Activated naive CD4-positive, alpha-beta T cell treated with anti-CD3 and anti-CD28 coated beads for 36 hours (primary cell): ENCODE measurements around the gene XRCC3. TPM values are rescaled to one million over a fixed set of nuclear protein-coding genes. Genes with fewer than 3 reads are reported as not detected.

Source experiments
- CTCF ChIA-PET: fragments of 350-600 bp; sonication (Branson Sonifier 250); formaldehyde crosslinking; loops from one replicate; lab custom pipeline; 2021; ENCODE audit warnings: antibody characterized with exemption; lab: Charles Lee
- DNase-seq: peaks from one replicate; pipeline ENCODE4 v3.0.0-alpha.2; 2020
- H3K27ac Mint-ChIP-seq: one replicate; pipeline ENCODE4 v1.8.0; 2021; ENCODE audit warnings: mild to moderate bottlenecking, mixed read lengths
- H3K27me3 Mint-ChIP-seq: one replicate; pipeline ENCODE4 v1.8.0; 2021; ENCODE audit warnings: low read depth, mixed read lengths
- H3K36me3 Mint-ChIP-seq: one replicate; pipeline ENCODE4 v1.8.0; 2021; ENCODE audit warnings: low read depth, mixed read lengths
- H3K4me1 Mint-ChIP-seq: one replicate; pipeline ENCODE4 v1.8.0; 2021; ENCODE audit warnings: low read depth, mixed read lengths
- H3K4me3 Mint-ChIP-seq: one replicate; pipeline ENCODE4 v1.8.0; 2021; ENCODE audit warnings: mild to moderate bottlenecking, moderate library complexity, mixed read lengths
- H3K9me3 Mint-ChIP-seq: one replicate; pipeline ENCODE4 v1.8.0; 2021; ENCODE audit warnings: mixed read lengths
- intact Hi-C: fragments of 100-400 bp; cut with micrococcal nuclease; formaldehyde crosslinking; loops from one replicate; pipeline ENCODE4 v1.15.1; 2023
- total RNA-seq, 2 experiments: library from RNA; stranded (reverse); gene quantifications; one replicate each; pipeline ENCODE4 v1.2.3, GENCODE V29; 2021

The XRCC3 gene
- total RNA-seq, 2 experiments from 2014 or later: 49.0 to 50.4 TPM

- H3K36me3 Mint-ChIP-seq: peaks cover 3% of the 10 kb centered on the region
- no peak for DNase-seq
- no peaks in the 10 kb centered on the region for H3K4me1 Mint-ChIP-seq
- no peaks in the 10 kb centered on the region for H3K9me3 Mint-ChIP-seq
- H3K4me3 Mint-ChIP-seq: no peak overlapping the region
- CTCF ChIA-PET: interaction anchor here (1.3 kb wide), 1 partner anchor 164 kb away, joined by 5 read pairs; no protein-coding TSS in a partner anchor
- no peaks in the 10 kb centered on the region for H3K27me3 Mint-ChIP-seq
- intact Hi-C loops: no loop called here
- H3K27ac Mint-ChIP-seq: no peak overlapping the region
Measured at GRCh38 chr14:103736546-103737431, 21.5 kb upstream of the XRCC3 start.

GRCh38 chr14:103735815-103736545 lies 20.7 kb upstream of the XRCC3 start:
- no peaks in the 10 kb centered on the region for H3K4me1 Mint-ChIP-seq
- peaks cover 3% of the 10 kb centered on the region for H3K36me3 Mint-ChIP-seq
- no peak for DNase-seq
- no peaks in the 10 kb centered on the region for H3K27me3 Mint-ChIP-seq
- no peak overlapping the region for H3K4me3 Mint-ChIP-seq
- H3K9me3 Mint-ChIP-seq: no peaks in the 10 kb centered on the region
- CTCF ChIA-PET: interaction anchor here (0.5 to 1.3 kb wide), 2 partner anchors 165 to 179 kb away, joined by 4 to 5 read pairs; no protein-coding TSS in a partner anchor
- intact Hi-C loops: no loop called here
- no peak overlapping the region for H3K27ac Mint-ChIP-seq

- no peaks in the 10 kb centered on the region for H3K4me1 Mint-ChIP-seq
Measured at GRCh38 chr14:103735439-103735814, 20.2 kb upstream of the XRCC3 start.

GRCh38 chr14:103735022-103735421 lies 19.8 kb upstream of the XRCC3 start:
- Mint-ChIP-seq H3K27ac (no peak overlapping the region), H3K36me3 (peaks cover 3% of the 10 kb centered on the region), H3K9me3 (no peaks in the 10 kb centered on the region), H3K27me3 (no peaks in the 10 kb centered on the region), H3K4me1 (no peaks in the 10 kb centered on the region), H3K4me3 (no peak overlapping the region)
- CTCF ChIA-PET: no interaction called here
- DNase-seq: no peak
- intact Hi-C loops: no loop called here

More at GRCh38 chr14:103735439-103735814, 20.2 kb upstream of the XRCC3 start:
- Mint-ChIP-seq H3K27me3 (no peaks in the 10 kb centered on the region), H3K4me3 (no peak overlapping the region), H3K9me3 (no peaks in the 10 kb centered on the region), H3K27ac (no peak overlapping the region), H3K36me3 (peaks cover 3% of the 10 kb centered on the region)
- intact Hi-C loops: no loop called here
- DNase-seq: no peak
- CTCF ChIA-PET: interaction anchor here (0.5 kb wide), 1 partner anchor 179 kb away, joined by 4 read pairs; no protein-coding TSS in a partner anchor

GRCh38 chr14:103734081-103734888 lies 19.0 kb upstream of the XRCC3 start:
- H3K4me1 Mint-ChIP-seq: no peaks in the 10 kb centered on the region
- no peak overlapping the region for H3K4me3 Mint-ChIP-seq
- CTCF ChIA-PET: interaction anchor here (0.6 kb wide), 1 partner anchor 115 kb away, joined by 3 read pairs; no protein-coding TSS in a partner anchor
- H3K9me3 Mint-ChIP-seq: no peaks in the 10 kb centered on the region
- H3K36me3 Mint-ChIP-seq: peaks cover 2% of the 10 kb centered on the region
- H3K27me3 Mint-ChIP-seq: no peaks in the 10 kb centered on the region
- intact Hi-C loops: no loop called here
- no peak overlapping the region for H3K27ac Mint-ChIP-seq
- DNase-seq: no peak

GRCh38 chr14:103733651-103734050 lies 18.4 kb upstream of the XRCC3 start:
- peaks cover 2% of the 10 kb centered on the region for H3K36me3 Mint-ChIP-seq
- H3K4me3 Mint-ChIP-seq: no peak overlapping the region
- H3K27ac Mint-ChIP-seq: no peak overlapping the region
- CTCF ChIA-PET: no interaction called here
- no peaks in the 10 kb centered on the region for H3K4me1 Mint-ChIP-seq
- DNase-seq: no peak
- intact Hi-C loops: no loop called here
- H3K27me3 Mint-ChIP-seq: no peaks in the 10 kb centered on the region
- H3K9me3 Mint-ChIP-seq: no peaks in the 10 kb centered on the region

- no peaks in the 10 kb centered on the region for H3K9me3 Mint-ChIP-seq
- no peaks in the 10 kb centered on the region for H3K4me1 Mint-ChIP-seq
- H3K27ac Mint-ChIP-seq: no peak overlapping the region
- no peaks in the 10 kb centered on the region for H3K27me3 Mint-ChIP-seq
- no peak overlapping the region for H3K4me3 Mint-ChIP-seq
- intact Hi-C loops: no loop called here
- H3K36me3 Mint-ChIP-seq: peaks cover 2% of the 10 kb centered on the region
- DNase-seq: no peak
- CTCF ChIA-PET: no interaction called here
Measured at GRCh38 chr14:103732868-103733620, 17.8 kb upstream of the XRCC3 start.

GRCh38 chr14:103731916-103732867 lies 16.9 kb upstream of the XRCC3 start:
- DNase-seq: no peak
- no peak overlapping the region for H3K4me3 Mint-ChIP-seq
- peaks cover 2% of the 10 kb centered on the region for H3K36me3 Mint-ChIP-seq
- H3K27me3 Mint-ChIP-seq: no peaks in the 10 kb centered on the region
- CTCF ChIA-PET: no interaction called here
- H3K4me1 Mint-ChIP-seq: no peaks in the 10 kb centered on the region
- no peak overlapping the region for H3K27ac Mint-ChIP-seq
- intact Hi-C loops: no loop called here
- no peaks in the 10 kb centered on the region for H3K9me3 Mint-ChIP-seq

GRCh38 chr14:103731481-103731880 lies 16.2 kb upstream of the XRCC3 start:
- Mint-ChIP-seq H3K4me3 (no peak overlapping the region), H3K27ac (no peak overlapping the region), H3K36me3 (peaks cover 2% of the 10 kb centered on the region), H3K27me3 (no peaks in the 10 kb centered on the region), H3K9me3 (no peaks in the 10 kb centered on the region), H3K4me1 (no peaks in the 10 kb centered on the region)
- intact Hi-C loops: no loop called here
- DNase-seq: no peak
- CTCF ChIA-PET: no interaction called here

GRCh38 chr14:103730490-103731035 lies 15.3 kb upstream of the XRCC3 start:
- H3K36me3 Mint-ChIP-seq: peaks cover 2% of the 10 kb centered on the region
- intact Hi-C loops: no loop called here
- CTCF ChIA-PET: no interaction called here
- H3K27me3 Mint-ChIP-seq: no peaks in the 10 kb centered on the region
- no peaks in the 10 kb centered on the region for H3K4me1 Mint-ChIP-seq
- DNase-seq: no peak
- H3K9me3 Mint-ChIP-seq: no peaks in the 10 kb centered on the region
- no peak overlapping the region for H3K4me3 Mint-ChIP-seq
- H3K27ac Mint-ChIP-seq: no peak overlapping the region
